AML-193 (cell line): ENCODE measurements around the gene CYB5D1.

Experiments used
- DNase-seq, 2 experiments: peaks; one replicate each; lab custom pipeline; 2025; lab: John Stamatoyannopoulos, UW

CYB5D1 gene

DNA sequence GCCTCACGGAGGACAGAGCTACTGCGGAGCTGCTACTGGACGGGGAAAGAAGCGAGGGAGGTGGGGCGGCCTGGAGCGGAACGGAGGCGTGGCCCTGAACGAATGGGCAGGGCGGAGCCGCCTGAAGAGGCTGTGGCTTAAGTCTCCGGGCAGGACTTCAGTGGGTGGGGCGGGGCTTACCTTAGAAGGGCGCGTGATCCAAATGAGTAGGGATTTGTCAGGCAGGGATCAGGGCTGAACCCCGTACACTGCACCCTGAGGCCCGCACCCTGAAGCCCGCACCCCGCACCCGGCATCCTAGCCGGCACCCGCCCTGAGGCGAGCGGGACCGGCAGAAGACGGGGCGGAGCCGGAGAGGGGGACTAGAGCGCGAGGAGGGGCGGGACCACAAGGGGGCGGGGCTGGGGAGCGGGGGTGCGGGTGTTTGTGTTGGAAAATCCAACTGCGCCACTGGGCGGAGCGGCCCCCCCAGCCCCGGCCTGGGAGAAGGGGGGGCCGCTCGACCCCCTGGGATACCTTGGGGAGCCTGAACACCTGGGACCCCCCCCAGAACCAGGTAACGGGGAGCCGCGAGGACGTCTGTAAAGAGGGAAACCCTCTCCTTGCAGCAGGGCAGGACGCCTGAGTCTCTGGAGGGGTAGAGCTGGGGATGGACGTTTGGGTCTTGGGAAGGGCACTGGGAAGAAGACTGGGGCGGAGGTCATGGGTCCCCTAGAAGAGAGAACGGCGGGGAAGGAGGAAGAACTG, 23.8 kb upstream of the CYB5D1 start, which contains the start of gene KDM6B:
KDM6B (plus strand) TSS at position 423 of the 747 bp plus-strand sequence. CDS start 11,338 bp downstream, outside the sequence.
- peak; percentile 51 to 62 for DNase-seq

DNA sequence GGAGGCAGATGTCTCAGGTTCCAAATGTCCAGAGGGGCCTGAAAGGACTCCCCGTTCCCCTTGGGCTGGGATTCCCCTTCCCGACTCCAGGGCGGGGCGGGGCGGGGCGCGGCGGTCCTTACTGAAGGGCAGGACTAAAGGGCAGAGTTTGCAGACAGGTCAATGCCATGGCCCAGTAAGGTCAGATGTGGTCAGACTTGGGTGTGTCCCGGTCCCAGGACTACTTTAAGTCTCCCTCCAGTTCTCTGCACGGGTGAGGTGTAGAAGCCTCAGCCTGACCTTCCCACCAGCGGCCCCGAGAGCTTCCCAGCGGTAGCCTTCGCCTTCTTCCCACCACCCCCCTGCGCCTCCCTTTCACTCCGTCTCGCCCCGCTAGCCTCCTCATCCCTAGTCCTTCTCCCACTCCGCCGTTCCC, 23.3 kb upstream of the CYB5D1 start:
- DNase-seq: no peak

DNA sequence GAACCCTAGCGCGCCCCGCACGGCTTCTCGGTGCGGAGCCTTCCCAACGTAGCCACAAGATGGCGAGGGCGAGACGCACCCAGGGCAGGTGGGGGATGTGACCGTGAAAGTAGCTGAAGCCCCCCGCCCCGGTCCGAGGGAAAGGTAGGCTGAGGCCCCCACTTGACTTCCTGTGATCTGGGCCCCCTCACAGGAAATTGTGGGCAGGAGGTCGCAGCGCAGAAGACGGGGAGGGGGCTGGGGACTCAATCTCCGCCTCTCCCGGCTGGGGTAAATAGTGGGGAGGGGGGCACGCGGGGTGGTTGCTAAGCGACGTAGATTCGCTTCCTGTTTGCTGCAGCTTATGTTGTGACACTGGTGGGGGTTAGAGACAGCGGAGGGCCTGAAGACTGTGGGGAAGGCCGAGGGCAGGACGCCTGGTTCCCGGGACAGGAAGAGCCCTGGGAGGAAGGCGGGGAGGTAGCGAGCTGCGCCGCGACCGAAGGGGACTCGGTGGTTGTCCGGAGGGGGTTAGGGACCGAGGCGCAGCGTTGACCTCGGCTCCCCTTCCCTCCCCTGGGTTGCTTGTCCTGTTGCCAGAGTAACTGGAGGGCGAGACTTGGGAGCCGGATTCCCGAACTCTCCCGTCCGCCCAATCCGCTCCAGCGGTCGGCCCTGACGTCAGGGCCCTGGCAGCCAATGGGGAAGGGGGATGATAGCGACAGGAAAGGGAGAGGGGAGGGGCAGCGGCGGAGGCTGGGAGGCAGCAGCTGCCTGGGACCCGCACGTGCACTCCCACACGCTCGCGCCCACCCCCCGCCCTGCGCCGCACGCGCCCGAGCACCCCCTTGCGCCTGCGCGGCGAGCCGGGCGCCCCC, 22.6 kb upstream of the CYB5D1 start:
- DNase-seq: peak; percentile 61 to 65

DNA sequence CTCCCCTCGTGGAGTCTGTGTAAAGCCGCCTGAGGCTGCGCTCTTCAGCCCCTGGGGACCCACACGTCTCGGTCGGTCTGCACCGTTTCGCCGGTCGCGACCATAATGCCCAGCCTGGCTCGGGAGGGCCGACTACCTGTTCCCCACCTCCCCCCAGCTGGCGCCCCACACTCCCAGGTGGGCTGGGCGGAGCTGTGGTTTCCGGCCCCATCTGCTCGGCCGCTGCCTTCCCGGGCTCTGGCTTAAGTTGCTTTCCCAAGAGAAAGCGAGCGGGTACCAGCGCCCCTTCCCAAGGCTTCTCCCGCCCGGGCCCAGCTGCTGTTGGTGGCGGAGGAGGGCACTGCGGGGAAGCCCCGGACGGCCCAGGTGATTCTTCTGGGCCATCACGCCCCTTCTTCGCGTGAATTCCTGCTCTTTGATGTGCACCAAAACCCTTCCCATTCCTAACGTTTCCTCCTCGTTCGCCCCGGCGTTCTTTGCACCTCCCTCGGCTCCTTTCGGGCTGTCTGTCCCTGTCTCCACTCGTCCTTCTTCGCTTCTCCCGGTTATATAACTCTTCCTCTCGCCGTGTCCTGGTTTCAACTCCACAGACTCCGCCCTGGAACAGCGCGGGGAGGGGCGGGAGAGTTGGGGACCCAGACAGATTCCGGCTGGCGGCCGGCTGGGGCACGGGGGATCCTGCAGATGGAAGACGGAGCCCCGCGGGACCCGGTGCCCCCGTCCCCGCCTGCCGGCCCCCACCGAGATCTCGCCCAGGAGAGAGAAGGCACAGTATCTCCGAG, 21.8 kb upstream of the CYB5D1 start:
- no peak for DNase-seq

DNA sequence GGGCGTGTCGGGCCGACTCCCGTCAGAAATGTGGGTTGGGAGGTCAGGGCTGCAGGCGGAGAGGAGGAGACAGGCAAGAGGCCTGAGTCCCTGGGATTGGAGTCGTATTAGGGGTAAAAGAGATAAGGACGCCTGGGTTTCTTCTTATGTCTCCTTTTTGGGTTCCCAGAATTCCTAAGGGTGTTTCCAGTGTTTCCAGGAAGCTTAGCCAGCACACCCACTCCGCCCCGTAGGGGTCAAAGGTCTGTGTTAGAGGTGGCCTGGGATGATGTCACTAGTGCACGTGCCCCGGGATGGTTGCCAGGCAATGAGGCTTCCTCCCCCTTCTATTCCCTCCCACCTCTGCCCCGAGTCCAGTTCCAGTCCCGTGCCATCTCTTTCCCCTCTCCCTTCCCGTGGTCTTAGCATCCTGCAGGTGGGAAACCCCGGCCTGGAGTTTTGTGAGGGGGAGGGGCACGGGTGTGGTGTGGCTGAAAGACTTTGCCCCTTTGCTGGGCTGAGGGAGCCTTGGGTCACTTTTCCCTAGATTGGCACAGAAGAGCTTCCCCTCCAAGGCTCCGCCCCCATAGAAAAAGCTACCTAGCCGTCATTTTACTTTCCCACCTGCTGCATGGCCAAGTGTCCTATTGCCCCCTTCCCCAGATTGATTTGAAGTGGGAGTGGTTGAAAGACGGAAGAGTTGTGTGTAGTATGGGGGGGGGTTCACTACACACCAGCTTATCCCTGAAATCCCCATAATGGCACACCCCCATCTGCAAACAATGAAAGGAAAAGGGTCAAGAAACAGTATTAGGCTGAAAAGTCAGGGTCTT, 21.0 kb upstream of the CYB5D1 start:
- peak; percentile 42 to 48 for DNase-seq

DNA sequence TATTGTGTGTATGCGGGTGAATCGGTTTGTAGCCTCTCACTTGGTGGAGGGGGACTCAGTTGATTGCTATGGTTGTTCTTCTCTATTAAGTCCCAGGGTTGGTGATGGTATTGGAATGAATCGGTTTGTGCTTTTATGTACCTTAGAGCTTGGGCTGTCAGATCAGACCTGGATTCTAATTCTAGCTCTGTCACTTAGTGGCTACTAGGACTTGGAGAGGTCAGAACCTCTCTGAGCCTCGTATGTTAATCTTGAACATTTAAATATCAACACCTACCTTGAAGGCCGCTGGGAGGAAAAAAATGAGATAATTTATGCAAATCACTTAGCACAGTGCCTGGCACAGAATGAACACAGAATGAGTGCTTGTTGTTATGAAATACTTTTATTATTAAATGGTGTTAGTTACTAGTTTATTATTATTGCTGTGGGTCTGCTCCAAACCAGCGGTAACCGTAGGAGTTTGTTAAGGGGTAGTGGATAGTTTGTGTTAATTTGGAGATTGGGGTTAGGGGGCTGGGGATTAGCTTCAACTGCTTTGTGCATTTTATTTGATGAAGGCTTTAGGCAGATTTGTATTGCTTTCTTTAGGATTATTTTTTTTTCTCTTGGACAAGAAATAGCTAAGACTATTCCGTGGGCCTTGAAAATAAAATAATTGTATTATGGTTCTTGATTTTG, 20.3 kb upstream of the CYB5D1 start:
- DNase-seq: no peak

DNA sequence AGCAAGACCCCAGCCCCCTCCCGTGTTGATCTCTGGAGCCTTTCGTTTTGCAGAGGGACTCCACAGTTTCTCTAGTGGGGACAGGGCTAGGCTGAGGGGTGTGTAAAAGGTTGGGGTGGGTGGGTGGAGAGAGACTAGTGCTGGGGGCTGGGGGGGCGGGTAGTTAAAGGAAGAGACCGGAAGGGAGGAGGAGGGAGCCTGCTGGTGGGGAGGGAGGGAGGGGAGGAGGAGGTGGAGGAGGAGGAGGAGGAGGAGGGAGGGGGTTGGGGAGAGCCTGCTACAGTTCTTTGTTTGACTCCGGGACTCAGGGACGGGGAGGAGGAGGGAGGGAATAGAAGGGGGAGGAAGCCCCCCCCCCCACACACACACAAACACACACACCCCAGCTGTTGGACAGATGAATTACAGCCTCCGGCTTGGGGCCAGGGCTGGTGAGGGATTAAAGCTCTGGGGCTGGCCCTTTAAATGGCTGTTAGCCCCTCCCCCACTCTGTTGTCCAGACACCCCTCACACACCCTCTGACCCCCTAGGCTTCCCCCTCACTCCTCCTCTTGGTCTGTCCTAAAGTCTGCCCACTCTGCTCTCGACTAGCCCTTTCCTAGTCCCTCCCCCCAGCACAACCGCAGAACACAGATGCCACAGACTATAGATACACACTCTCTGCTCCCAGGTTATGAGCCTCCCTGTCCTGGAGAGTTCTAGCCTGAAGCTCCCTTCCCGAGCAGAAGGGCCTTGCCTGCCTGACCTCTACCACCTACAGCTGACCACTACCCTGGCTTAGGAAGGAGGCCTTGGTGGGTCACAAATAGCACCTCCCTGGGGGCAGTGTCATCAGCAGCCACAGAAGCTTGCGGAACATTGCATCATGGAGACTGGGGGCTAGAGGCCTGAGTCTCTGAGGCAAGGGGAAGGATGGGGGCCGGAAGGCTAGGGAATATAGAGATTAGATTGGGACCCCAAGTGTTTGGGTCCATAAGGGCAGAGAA, 19.4 kb upstream of the CYB5D1 start:
- peak; percentile 50 to 61 for DNase-seq

DNA sequence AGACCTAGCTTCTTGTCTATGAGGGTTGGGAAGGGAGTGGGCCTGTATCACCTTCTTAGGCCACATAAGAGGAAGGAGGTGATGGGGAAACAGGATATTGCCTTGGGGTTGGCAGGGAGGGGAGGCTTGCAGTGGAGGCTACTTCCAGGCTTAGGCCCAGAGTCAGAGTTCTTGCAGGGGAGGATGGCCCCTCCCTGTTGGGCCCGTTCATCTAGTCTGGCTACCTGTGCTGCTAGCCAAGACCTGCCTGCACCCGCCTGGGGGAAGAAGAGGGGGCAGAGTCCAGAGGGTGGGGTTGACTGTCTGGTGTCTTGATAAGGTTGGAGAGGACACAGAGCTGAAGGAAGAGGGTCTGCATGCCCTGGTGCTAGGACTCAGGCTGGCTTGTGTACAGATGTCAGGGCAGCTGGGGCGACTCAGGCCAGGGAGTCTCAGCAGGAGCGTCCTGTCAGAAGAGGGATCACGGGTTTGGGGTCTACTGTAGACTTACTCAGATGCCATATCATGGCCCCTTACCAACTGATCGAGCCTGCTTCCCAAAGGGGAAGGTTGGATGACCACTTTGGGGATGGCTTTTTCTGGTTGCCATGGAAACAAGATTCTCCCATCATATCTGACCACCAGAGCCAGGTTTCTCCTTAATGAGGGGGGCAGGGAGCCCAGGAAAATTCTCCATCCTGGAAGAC, 18.5 kb upstream of the CYB5D1 start:
- peak; percentile 61 to 63 for DNase-seq

DNA sequence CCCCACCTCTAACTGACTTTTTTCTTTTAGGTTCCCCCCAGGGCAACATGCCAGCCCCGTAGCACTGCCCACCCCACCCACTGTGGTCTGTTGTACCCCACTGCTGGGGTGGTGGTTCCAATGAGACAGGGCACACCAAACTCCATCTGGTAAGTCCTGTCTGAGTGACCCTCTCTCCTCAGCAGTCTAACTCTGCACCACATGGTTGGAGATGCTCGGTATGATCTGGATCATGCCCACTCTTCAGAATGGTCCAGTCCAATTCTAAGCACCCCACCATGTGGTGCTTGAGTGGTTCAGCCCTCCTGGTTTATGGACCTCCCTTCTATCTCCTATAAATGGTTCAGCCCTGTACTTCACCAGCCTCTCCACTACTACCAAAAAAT, 17.9 kb upstream of the CYB5D1 start:
- no peak for DNase-seq

DNA sequence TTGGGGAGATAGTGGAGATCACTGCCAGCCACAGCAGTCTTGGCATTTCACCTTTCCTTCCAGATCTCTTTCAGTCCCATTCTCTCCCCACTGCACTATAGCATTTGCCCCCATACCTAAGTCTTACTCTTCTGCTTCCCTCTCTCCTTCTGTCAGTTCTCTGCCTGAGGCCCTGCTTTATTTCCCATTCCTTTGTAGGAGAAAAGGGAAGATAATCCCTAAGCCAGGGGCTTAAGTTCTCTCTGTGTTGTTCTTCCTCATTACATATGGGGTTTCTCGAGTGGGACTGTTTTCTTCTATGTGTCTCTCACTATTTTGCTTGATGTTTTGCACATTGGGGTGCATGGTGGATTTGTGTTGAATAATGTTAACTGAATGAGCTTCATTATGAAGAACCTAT, 17.4 kb upstream of the CYB5D1 start:
- no peak for DNase-seq

DNA sequence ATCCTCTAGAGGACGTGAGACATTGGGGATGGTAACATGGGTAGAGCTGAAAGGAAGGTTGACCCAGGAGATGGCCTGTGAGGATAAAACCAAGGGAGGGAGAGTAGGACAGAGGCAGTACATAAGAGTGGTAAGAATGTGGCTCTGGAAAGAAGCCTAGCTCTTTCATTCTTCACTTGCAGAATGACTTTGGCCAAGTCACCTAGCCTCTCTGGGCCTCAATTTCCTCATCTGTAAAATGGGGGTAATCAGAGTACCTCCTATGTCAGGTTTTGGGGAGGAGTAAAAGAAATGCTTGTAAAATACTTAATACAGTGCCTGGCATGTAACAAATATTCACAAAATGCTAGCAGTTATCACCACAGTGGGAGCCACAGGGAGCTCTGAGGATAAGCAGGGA, 16.9 kb upstream of the CYB5D1 start:
- no peak for DNase-seq

DNA sequence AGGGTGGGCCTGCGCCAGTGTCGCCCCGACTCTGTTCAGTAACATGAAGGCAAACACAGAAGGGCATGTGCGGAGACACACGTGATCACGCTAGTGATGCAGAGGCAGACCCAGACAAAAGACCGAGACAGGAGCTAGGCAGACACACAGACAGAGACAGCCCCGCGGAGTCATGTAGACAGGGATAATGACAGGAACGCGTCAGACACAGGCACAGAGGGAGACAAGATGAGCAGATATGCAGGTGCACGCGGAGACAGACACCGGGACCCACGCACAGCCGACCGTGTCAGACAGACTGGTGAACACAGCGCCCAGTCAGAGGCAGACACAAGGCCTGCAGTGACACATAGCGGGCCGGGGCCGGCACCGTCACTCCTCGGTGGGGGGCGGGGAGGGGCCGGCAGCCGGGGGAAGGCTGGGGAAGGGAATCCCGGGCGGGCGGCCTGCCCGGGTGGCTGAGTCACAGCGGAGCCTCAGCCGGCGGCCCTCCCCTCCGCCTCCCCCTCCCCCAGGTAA, 16.3 kb upstream of the CYB5D1 start:
- DNase-seq: peak; percentile 15 to 21

DNA sequence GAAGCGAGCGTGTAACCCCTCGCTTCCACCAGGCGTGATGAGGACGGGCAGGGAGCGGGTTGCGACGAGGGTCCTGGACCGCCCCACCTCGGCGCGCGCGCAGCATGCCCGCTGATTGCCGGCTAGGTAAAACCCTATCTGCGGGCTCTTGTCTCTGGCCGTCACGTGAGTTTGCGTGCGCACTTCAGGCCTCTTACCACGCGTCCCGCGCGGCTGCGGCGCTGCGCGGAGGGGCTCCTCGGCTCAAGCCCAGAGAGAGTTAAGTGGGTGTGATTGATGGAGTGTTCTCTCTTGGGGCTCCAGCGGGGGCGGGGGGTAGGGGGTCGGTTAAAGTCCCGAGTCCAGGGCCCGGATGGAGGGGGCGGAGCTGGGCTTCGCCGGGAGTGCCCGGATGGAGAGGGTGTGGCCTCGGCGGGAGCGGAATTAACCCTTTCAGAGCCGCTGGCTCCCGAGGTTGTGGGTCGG, 15.9 kb upstream of the CYB5D1 start:
- DNase-seq: peak in 1 of 2 experiments; percentile 31

DNA sequence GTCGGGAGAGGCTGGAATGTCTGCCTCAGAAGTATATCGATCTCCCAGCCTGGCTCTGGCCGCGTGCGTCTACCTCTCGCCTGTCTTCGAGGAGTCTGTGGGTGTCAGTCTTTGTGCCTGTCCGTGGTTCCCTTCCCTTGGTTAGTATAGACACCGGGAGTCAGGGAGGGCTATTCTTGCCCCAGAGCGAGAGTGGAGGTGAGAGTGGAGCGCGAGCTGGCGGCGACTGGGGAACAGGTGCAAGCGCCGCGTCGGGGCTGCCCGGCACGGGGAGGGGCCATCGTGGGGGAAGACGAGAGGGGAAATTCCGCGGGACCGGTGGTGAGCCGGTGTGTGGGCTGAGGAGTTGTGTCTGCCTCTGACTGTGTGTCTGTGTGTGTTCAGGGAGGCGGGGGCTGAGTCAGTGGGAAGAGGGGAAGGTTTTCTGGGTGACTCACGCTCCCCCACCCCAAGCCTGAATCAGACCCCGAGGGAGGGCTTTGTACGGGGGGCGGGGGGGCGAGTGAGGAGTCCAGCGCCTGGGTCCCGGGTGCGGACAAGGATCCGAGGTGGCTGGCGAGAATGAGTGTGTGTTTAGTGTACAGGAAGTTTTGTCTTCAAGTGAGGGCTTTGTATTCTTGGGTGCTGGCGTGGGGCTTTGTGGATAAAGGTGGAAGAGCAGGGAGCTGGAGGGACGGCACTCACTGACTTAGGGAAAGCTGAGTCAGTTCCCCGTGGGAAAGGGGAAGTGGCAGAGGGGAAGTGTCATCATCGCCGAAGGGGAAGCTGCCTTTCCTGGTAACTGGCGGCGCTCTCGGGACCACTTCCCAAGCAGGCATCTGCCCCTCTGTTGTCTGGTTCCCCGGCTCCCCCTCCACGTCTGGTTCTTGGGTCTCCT, 15.2 kb upstream of the CYB5D1 start:
- peak; percentile 34 to 52 for DNase-seq

DNA sequence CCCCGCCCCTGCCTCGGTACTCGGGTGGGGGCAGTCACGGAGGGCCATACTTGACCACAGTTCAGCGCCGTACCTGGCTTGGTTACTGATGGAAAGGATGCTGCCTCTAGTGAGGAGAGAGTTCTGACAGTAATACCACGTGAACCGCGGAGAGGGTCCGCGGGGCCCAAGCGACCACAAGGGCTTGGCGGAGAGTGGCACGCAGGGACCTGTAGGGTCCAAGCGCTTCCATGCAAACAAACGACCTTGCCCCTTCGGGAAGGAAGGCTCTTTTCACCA, 14.6 kb upstream of the CYB5D1 start:
- DNase-seq: no peak

DNA sequence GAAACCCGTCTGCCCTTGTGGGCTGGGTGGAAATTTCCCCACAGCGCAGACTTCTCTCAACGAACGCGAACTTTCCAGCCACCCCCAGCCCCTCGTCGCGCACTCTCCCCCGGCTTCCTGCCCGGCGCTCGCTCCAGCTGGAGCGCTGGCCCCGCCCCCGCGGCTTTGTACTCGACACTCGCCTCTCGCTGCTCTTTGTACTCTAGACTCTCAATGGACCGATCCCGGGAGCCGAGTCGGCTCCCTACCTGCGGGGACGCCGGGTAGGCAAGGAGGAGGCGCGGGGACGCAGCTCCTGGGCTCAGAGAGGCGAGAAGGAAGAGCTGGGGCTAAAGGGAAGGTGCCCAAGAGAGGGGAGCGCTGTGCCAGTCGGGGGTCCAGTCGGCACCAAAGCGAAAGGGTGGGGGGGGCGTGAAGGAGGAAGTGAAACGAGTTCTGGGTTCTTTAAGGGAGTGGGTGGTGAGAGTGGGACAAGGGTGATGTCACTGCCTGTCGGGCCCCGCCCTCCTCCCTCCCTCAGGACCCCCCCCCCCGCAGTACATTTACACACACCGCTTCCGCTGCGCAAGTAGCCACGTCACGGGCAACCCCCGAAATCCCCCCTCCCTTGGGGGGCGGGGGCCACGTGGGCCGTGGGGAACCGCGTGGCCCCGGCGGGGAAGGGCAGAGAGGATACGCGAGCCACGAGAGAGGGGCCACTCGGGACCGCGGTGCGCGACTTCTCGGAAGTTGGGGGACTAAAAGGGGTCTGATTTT, 14.1 kb upstream of the CYB5D1 start:
- no peak for DNase-seq
